Peyer's patch (tissue), 4 donors: ENCODE measurements around the gene IRAK4. TPM values are rescaled to one million over a fixed set of nuclear protein-coding genes. Genes with fewer than 3 reads are reported as not detected.
"Not testable (repeated sequence)": the region's sequence is repeated elsewhere in the genome, so short reads cannot be mapped to it uniquely, and the experiment has no call there.

Source experiments
- DNase-seq, 3 donors: peaks; one replicate each; pipeline ENCODE4 v3.0.0-alpha.2; 2017 to 2019
- H3K27ac ChIP-seq, 4 donors: fragments of 200-600 bp; sonication (generic); one replicate each; pipeline ENCODE4 v1.5.1; 2016 to 2019
- H3K27me3 ChIP-seq, 2 donors: fragments of 200-600 bp; sonication (generic); one replicate each; pipeline ENCODE4 v1.5.1; 2019
- H3K36me3 ChIP-seq, 3 donors: fragments of 200-600 bp; sonication (generic); one replicate each; pipeline ENCODE4 v1.5.1; 2016 to 2019
- H3K4me1 ChIP-seq, 4 donors: fragments of 200-600 bp; sonication (generic); one replicate each; pipeline ENCODE4 v1.5.1; 2016 to 2019
- H3K4me3 ChIP-seq, 4 donors: fragments of 200-600 bp; sonication (generic); 1 replicate in 3 of 4; 2 replicates in 1 of 4; pipeline ENCODE4 v1.5.1; 2016 to 2019; ENCODE audit warnings: mild to moderate bottlenecking in 1 of 4
- H3K9me3 ChIP-seq, 4 donors: fragments of 200-600 bp; sonication (generic); one replicate each; pipeline ENCODE4 v1.5.1; 2016 to 2019; ENCODE audit warnings: mild to moderate bottlenecking in 1 of 4
- CTCF ChIP-seq, 6 experiments: fragments of 450-650 bp in 4 of 6; fragments of 200-600 bp in 2 of 6; sonication (generic) in 1 of 6; IDR thresholded peaks; one replicate each; pipeline ENCODE4 v1.5.1; 2017 to 2019; ENCODE audit warnings: antibody characterized with exemption in 6 of 6, mild to moderate bottlenecking in 3 of 6, moderate library complexity in 1 of 6
- POLR2A ChIP-seq, 2 donors: fragments of 450-650 bp; IDR thresholded peaks; one replicate each; pipeline ENCODE4 v1.5.1; 2017; ENCODE audit warnings: antibody characterized with exemption in 2 of 2, mild to moderate bottlenecking in 2 of 2, moderate library complexity in 2 of 2
- total RNA-seq, 4 donors: library from RNA; depleted of rRNA; stranded (reverse); fragments of >200 nt; gene quantifications; one replicate each; pipeline ENCODE4 v1.1.0, GENCODE V29; 2016

The IRAK4 gene
- total RNA-seq, 4 donors from 2014 or later: 28.9 to 49.5 (median 41.3) TPM

- TF ChIP-seq POLR2A (IDR thresholded peaks at IDR 0.05): no peak
- no peak for TF ChIP-seq CTCF (IDR thresholded peaks at IDR 0.05)
- Histone ChIP-seq H3K4me3 (no peak overlapping the region), H3K36me3 (peaks cover 0 to 49% (median 0%) of the 10 kb centered on the region in 3 donors), H3K27me3 (no peaks in the 10 kb centered on the region), H3K4me1 (no peaks in the 10 kb centered on the region), H3K27ac (no peak overlapping the region), H3K9me3 (no peaks in the 10 kb centered on the region)
- DNase-seq: no peak
Observed at GRCh38 chr12:43740511-43741100, 18.1 kb upstream of the IRAK4 start.

GRCh38 chr12:43742106-43742505, 16.6 kb upstream of the IRAK4 start:
- no peaks in the 10 kb centered on the region for H3K4me1 ChIP-seq
- peaks cover 0 to 36% (median 0%) of the 10 kb centered on the region in 3 donors for H3K36me3 ChIP-seq
- no peak for DNase-seq
- H3K27me3 ChIP-seq: no peaks in the 10 kb centered on the region
- no peak overlapping the region for H3K4me3 ChIP-seq
- no peak overlapping the region for H3K27ac ChIP-seq
- TF ChIP-seq CTCF (IDR thresholded peaks at IDR 0.05) (no peak), POLR2A (IDR thresholded peaks at IDR 0.05) (no peak)
- H3K9me3 ChIP-seq: no peaks in the 10 kb centered on the region

DNA sequence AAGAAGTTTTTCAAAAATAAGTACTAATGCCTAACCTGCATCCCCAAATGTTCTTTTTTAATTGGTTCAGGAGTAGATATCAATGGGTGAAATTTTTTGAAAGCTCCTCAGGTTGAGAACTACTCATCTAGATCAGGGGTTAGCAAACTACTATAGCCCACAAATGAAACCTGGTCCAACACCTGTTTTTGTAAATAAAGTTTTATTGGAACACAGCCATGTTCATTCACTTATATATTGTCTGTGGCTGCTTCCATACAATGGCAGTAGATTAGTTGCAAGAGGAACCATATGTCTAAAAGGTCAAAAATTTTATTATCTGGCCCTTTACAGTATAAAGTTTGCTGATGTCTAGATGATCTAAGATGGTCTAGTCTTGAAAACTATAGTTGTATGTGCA, 13.9 kb upstream of the IRAK4 start:
- H3K4me1 ChIP-seq: no peaks in the 10 kb centered on the region
- H3K27me3 ChIP-seq: no peaks in the 10 kb centered on the region
- DNase-seq: no peak
- H3K36me3 ChIP-seq: peaks cover 0 to 29% (median 0%) of the 10 kb centered on the region in 3 donors
- H3K9me3 ChIP-seq: no peaks in the 10 kb centered on the region
- H3K27ac ChIP-seq: no peak overlapping the region
- TF ChIP-seq POLR2A (IDR thresholded peaks at IDR 0.05) (no peak), CTCF (IDR thresholded peaks at IDR 0.05) (no peak)
- H3K4me3 ChIP-seq: no peak overlapping the region

DNA sequence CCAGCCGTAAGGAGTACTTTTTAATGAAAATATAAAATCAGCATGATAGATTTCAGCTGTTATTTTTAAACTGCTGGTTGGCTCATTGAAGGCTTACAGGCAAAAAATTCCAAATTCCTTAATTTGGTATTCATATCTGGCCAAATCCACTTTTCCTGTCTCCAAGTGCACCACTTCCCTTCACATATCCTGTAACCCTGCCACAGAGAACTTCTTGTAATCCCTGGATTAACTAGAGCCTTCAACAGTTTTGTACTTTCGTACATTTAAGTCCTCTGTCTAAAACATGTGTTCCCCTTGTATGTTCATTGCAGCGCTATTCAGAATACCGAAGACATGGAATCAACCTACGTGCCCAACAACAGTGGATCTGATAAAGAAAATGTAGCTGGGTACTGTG, 9.7 kb upstream of the IRAK4 start:
- DNase-seq: no peak
- H3K4me1 ChIP-seq: no peaks in the 10 kb centered on the region
- TF ChIP-seq POLR2A (IDR thresholded peaks at IDR 0.05): no peak
- TF ChIP-seq CTCF (IDR thresholded peaks at IDR 0.05): no peak
- H3K27me3 ChIP-seq: no peaks in the 10 kb centered on the region
- no peak overlapping the region for H3K4me3 ChIP-seq
- H3K36me3 ChIP-seq: peaks cover 0 to 19% (median 0%) of the 10 kb centered on the region in 3 donors
- H3K27ac ChIP-seq: no peak overlapping the region
- H3K9me3 ChIP-seq: no peaks in the 10 kb centered on the region

DNA sequence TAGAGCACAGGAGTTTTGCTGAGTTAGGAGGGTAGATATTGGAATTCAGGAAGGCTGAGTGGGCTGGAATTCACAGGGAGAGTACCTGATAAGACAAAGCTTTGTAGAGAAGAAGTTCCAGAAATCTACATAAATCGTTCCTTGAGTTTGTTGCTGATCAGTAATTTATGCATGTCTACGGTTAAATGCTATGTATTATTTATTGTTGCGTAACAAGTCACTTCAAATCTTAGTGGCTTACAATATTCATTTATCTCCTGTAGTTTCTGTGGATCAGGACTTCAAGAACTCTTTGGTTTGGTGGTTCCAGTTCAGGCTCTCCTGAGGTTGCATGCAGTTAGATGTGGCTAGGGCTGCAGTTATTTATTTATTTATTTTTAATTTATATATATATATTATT, 7.9 kb upstream of the IRAK4 start:
- Histone ChIP-seq H3K27me3 (no peaks in the 10 kb centered on the region), H3K4me1 (no peaks in the 10 kb centered on the region), H3K9me3 (no peaks in the 10 kb centered on the region), H3K27ac (no peak overlapping the region), H3K36me3 (peaks cover 0 to 11% (median 0%) of the 10 kb centered on the region in 3 donors), H3K4me3 (no peak overlapping the region)
- no peak for TF ChIP-seq POLR2A (IDR thresholded peaks at IDR 0.05)
- TF ChIP-seq CTCF (IDR thresholded peaks at IDR 0.05): no peak
- DNase-seq: no peak

- peaks cover 0 to 11% (median 0%) of the 10 kb centered on the region in 3 donors for H3K36me3 ChIP-seq
- H3K4me1 ChIP-seq, DNase-seq, H3K27me3 ChIP-seq, H3K9me3 ChIP-seq, H3K27ac ChIP-seq, H3K4me3 ChIP-seq: not testable (repeated sequence)
Observed at GRCh38 chr12:43751360-43751759, 7.4 kb upstream of the IRAK4 start.
